B cell (primary cell): Measurements from ENCODE around the gene NCS1. TPM values are rescaled to one million over a fixed set of nuclear protein-coding genes. Genes with fewer than 3 reads are reported as not detected.

Source experiments
- ATAC-seq: fragments of 200-7000 bp; cut with Tn5 transposase; one replicate; pipeline ENCODE4 v1.10.0; 2021; ENCODE audit warnings: low read depth, mild to moderate bottlenecking, moderate number of reproducible peaks, moderate library complexity
- CTCF ChIA-PET: fragments of 350-600 bp; sonication (Branson Sonifier 250); formaldehyde crosslinking; loops from one replicate; lab custom pipeline; 2021; ENCODE audit warnings: antibody characterized with exemption, inconsistent platforms; lab: Charles Lee
- POLR2A ChIA-PET: fragments of 350-600 bp; sonication (Branson Sonifier 250); formaldehyde crosslinking; loops from one replicate; lab custom pipeline; 2021; ENCODE audit warnings: antibody characterized with exemption; lab: Charles Lee
- DNase-seq: peaks from one replicate; pipeline ENCODE4 v3.0.0; 2013
- H2AFZ ChIP-seq: 2 replicates; pipeline ENCODE4 v1.6.1; 2012; ENCODE audit warnings: mild to moderate bottlenecking, low read depth, low read length; ENCODE audit not compliant: insufficient read depth, poor library complexity, severe bottlenecking
- H3K27ac ChIP-seq, 2 donors: 1 replicate in 1 of 2; 2 replicates in 1 of 2; pipeline ENCODE4 v1.5.1; 2012 to 2013; ENCODE audit warnings: low read length in 2 of 2, mild to moderate bottlenecking in 2 of 2, moderate library complexity in 1 of 2
- H3K27me3 ChIP-seq, 4 experiments: fragments of 200-600 bp in 1 of 4; sonication (generic) in 1 of 4; replicated peaks in 1 of 4; 1 replicate in 2 of 4; 2 replicates in 2 of 4; pipeline versions ENCODE4 v1.6.1 to v1.7.0; 2013 to 2016; ENCODE audit warnings: low read length in 3 of 4, mild to moderate bottlenecking in 2 of 4, mixed read lengths in 1 of 4, moderate library complexity in 1 of 4; ENCODE audit not compliant: insufficient read depth in 4 of 4, control insufficient read depth in 3 of 4; ENCODE audit errors: control extremely low read depth in 1 of 4
- H3K36me3 ChIP-seq, 2 experiments: replicated peaks in 1 of 2; 1 replicate in 1 of 2; 2 replicates in 1 of 2; pipeline versions ENCODE4 v1.6.1 to v1.7.1; 2013; ENCODE audit warnings: low read length in 1 of 2; ENCODE audit not compliant: insufficient read depth in 2 of 2, control insufficient read depth in 1 of 2; ENCODE audit errors: control extremely low read depth in 1 of 2, extremely low read depth in 1 of 2
- H3K4me1 ChIP-seq, 2 donors: fragments of 200-600 bp in 1 of 2; sonication (generic) in 1 of 2; 1 replicate in 1 of 2; 2 replicates in 1 of 2; pipeline versions ENCODE4 v1.5.1 to v1.6.1; 2013 to 2017; ENCODE audit warnings: low read length in 2 of 2; ENCODE audit not compliant: control insufficient read depth in 2 of 2, insufficient read depth in 2 of 2
- H3K4me2 ChIP-seq: replicated peaks from 2 replicates; pipeline ENCODE3; 2012; ENCODE audit warnings: mild to moderate bottlenecking, low read depth, low read length; ENCODE audit not compliant: poor library complexity, severe bottlenecking
- H3K4me3 ChIP-seq, 5 experiments: fragments of 200-600 bp in 1 of 5; sonication (generic) in 1 of 5; 1 replicate in 3 of 5; 2 replicates in 2 of 5; pipeline versions ENCODE4 v1.5.1 to v1.7.0; 2011 to 2016; ENCODE audit warnings: low read length in 4 of 5, mild to moderate bottlenecking in 4 of 5, low read depth in 2 of 5, control low read depth in 1 of 5, moderate library complexity in 1 of 5; ENCODE audit not compliant: insufficient read depth in 1 of 5; ENCODE audit errors: control extremely low read depth in 1 of 5, extremely low read depth in 1 of 5
- H3K79me2 ChIP-seq: fragments of 200-600 bp; sonication (generic); one replicate; pipeline ENCODE4 v1.6.0; 2016; ENCODE audit warnings: low read length; ENCODE audit not compliant: control insufficient read depth, insufficient read depth
- H3K9ac ChIP-seq: fragments of 200-600 bp; sonication (generic); 2 replicates; pipeline ENCODE4 v1.6.1; 2017; ENCODE audit warnings: mild to moderate bottlenecking, low read length, moderate library complexity
- H3K9me3 ChIP-seq, 3 donors: one replicate each; pipeline versions ENCODE4 v1.6.1 to v1.7.1; 2013; ENCODE audit warnings: low read length in 2 of 3; ENCODE audit not compliant: control insufficient read depth in 2 of 3, insufficient read depth in 1 of 3; ENCODE audit errors: control extremely low read depth in 1 of 3
- H4K20me1 ChIP-seq: 2 replicates; pipeline ENCODE4 v1.6.0; 2012; ENCODE audit warnings: mild to moderate bottlenecking, low read length; ENCODE audit not compliant: insufficient read depth, control insufficient read depth, poor library complexity, severe bottlenecking
- H3K27ac Mint-ChIP-seq: one replicate; pipeline ENCODE4 v1.8.0; 2021; ENCODE audit warnings: mixed read lengths
- H3K27me3 Mint-ChIP-seq: one replicate; pipeline ENCODE4 v1.8.0; 2021; ENCODE audit warnings: mixed read lengths
- H3K4me1 Mint-ChIP-seq: one replicate; pipeline ENCODE4 v1.8.0; 2021; ENCODE audit warnings: mixed read lengths
- H3K4me3 Mint-ChIP-seq: one replicate; pipeline ENCODE4 v1.8.0; 2021; ENCODE audit warnings: mixed read lengths
- H3K9me3 Mint-ChIP-seq: one replicate; pipeline ENCODE4 v1.8.0; 2022; ENCODE audit warnings: mixed read lengths; ENCODE audit not compliant: insufficient read depth
- EZH2 ChIP-seq: IDR thresholded peaks from 2 replicates; pipeline ENCODE4 v1.6.1; 2012; ENCODE audit warnings: borderline replicate concordance, low read depth, mild to moderate bottlenecking, moderate library complexity, low read length; ENCODE audit not compliant: insufficient read depth, poor library complexity, severe bottlenecking
- WGBS: methylation state at CpG from one replicate; pipeline ENCODE4 v1.1.5; 2013; ENCODE audit warnings: missing lambda C conversion rate; ENCODE audit not compliant: insufficient coverage; 5-methylcytosine and 5-hydroxymethylcytosine counted together
- intact Hi-C: fragments of 100-400 bp; cut with micrococcal nuclease; formaldehyde crosslinking; loops from one replicate; pipeline ENCODE4 v1.10.0; 2022
- polyA plus RNA-seq: library from polyadenylated mRNA; depleted of rRNA; stranded (reverse); fragments of >200 nt; gene quantifications from 2 replicates; pipeline ENCODE4 v1.2.3, GENCODE V29; 2012
- total RNA-seq, 2 donors: library from RNA; stranded (reverse); fragments of 120-200 nt in 1 of 2; gene quantifications; 1 replicate in 1 of 2; 2 replicates in 1 of 2; pipeline versions ENCODE4 v1.2.3 to v1.2.4, GENCODE V29; 2013 to 2022
- TF ChIP-seq, protein P1 (sequence below): fragments of 200-600 bp; IDR thresholded peaks from one replicate; pipeline ENCODE4 v1.8.0; 2022; ENCODE audit warnings: antibody characterized with exemption, mild to moderate bottlenecking

NCS1 gene
- total and polyA plus RNA-seq, 2 donors (not counting 1 experiment from before 2014, with no cell fraction given), result 0.39 TPM; not detected in 1

DNA sequence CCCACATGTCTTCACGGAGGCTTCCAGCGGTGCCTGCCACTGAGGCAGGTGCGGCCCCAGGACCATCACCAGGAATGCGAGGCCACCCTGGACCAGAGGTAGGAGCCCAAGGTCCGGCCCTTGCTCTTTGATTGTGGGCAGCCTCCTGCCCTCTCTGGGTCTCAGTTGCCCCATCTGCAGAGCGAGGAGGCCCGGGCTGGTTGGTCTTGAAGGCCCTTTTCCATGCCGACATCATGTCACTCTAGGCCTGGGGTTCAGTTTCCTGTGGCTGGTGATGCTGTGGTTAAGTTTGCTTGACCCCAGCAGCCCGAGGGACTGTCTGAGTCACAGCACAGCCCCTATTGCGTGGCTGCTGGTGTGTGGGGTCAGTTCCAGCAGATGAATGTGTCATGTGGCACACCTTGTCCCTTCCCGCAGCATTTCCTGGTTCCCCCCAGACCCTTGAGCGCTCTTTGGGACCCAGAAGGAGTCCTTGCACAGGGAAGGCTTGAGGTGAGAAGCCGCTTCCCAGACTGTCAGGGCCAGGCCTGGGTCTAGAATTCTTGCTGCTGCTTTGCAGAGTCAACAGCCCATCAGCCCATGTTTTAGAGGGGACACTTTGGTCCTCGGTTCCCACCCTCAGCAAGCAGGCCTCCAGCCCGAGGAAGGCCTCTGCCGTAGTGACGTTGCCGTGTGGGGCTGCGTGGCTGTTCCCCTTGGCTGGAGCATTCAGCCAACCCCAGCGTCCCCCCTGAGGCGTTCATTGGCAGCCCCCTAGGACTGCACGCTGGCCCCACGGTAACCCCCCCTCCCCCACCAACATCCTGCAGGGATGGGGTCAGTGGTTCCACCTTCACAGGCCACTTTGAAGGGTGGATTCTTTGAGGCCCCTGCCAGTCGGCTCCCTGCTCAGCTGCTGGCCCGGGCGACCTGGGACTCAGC lies 62.4 kb downstream of the NCS1 start:
- intact Hi-C loops, result loop anchor here (5.0 kb wide), 2 partner anchors 397 to 1102 kb away; partner anchors contain the start of genes C9orf78 and USP20
- no peaks in the 10 kb centered on the region for H4K20me1 ChIP-seq
- no peak for TF ChIP-seq EZH2
- TF ChIP-seq, protein P1, sequence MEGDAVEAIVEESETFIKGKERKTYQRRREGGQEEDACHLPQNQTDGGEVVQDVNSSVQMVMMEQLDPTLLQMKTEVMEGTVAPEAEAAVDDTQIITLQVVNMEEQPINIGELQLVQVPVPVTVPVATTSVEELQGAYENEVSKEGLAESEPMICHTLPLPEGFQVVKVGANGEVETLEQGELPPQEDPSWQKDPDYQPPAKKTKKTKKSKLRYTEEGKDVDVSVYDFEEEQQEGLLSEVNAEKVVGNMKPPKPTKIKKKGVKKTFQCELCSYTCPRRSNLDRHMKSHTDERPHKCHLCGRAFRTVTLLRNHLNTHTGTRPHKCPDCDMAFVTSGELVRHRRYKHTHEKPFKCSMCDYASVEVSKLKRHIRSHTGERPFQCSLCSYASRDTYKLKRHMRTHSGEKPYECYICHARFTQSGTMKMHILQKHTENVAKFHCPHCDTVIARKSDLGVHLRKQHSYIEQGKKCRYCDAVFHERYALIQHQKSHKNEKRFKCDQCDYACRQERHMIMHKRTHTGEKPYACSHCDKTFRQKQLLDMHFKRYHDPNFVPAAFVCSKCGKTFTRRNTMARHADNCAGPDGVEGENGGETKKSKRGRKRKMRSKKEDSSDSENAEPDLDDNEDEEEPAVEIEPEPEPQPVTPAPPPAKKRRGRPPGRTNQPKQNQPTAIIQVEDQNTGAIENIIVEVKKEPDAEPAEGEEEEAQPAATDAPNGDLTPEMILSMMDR, result no peak
- Mint-ChIP-seq H3K9me3 (no peaks in the 10 kb centered on the region), H3K4me3 (no peak overlapping the region), H3K27me3 (peaks cover 4% of the 10 kb centered on the region), H3K4me1 (peaks cover 13% of the 10 kb centered on the region), H3K27ac (no peak overlapping the region)
- no peak overlapping the region for H3K27ac ChIP-seq
- H3K27me3 ChIP-seq, result peaks cover 0 to 12% (median 0%) of the 10 kb centered on the region in 4 experiments
- H3K36me3 ChIP-seq, result no peaks in the 10 kb centered on the region
- no peak for DNase-seq
- no peak for ATAC-seq
- H3K9ac ChIP-seq, result no peak overlapping the region
- no peak overlapping the region for H3K4me2 ChIP-seq
- H3K4me1 ChIP-seq, result peaks cover 4 to 13% of the 10 kb centered on the region in 2 donors
- H3K9me3 ChIP-seq, result peaks cover 0 to 3% (median 0%) of the 10 kb centered on the region in 3 donors
- H2AFZ ChIP-seq, result no peak overlapping the region
- ChIA-PET CTCF (interaction anchor here (0.6 to 9.6 kb wide), 4 partner anchors 91 to 874 kb away, joined by 3 to 191 read pairs (median 4); no protein-coding TSS in a partner anchor), POLR2A (no interaction called here)
- no peak overlapping the region for H3K4me3 ChIP-seq
- no peaks in the 10 kb centered on the region for H3K79me2 ChIP-seq
- 93% methylated on average over 24 of the region's 26 CpGs for WGBS
